Measurements from ENCODE around the gene ENOX1.

DNA sequence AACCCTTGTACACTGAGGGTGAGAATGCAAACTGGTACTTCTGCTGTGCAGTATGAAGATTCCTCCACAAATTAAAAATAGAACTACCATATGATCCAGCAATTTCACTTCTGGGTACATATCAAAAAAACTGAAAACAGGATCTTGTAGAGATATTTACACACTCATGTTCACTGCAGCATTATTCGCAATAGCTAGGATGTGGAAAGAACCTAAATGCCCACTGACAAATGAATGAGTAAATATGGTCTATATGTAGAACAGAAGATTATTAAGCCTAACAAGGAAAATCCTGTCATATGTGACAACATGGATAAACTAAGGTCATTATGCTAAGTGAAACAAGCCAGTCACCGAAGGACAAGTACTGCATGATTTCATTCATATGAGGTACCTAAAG is 304.7 kb downstream of the ENOX1 start:
- TF ChIP-seq POLR2A (IDR thresholded peaks at IDR 0.05), result no peak
- TF ChIP-seq, protein P1, sequence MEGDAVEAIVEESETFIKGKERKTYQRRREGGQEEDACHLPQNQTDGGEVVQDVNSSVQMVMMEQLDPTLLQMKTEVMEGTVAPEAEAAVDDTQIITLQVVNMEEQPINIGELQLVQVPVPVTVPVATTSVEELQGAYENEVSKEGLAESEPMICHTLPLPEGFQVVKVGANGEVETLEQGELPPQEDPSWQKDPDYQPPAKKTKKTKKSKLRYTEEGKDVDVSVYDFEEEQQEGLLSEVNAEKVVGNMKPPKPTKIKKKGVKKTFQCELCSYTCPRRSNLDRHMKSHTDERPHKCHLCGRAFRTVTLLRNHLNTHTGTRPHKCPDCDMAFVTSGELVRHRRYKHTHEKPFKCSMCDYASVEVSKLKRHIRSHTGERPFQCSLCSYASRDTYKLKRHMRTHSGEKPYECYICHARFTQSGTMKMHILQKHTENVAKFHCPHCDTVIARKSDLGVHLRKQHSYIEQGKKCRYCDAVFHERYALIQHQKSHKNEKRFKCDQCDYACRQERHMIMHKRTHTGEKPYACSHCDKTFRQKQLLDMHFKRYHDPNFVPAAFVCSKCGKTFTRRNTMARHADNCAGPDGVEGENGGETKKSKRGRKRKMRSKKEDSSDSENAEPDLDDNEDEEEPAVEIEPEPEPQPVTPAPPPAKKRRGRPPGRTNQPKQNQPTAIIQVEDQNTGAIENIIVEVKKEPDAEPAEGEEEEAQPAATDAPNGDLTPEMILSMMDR (IDR thresholded peaks at IDR 0.05), result no peak
